Neural crest cell (in vitro differentiated cells): Measurements from ENCODE around the gene UCMA. TPM values are rescaled to one million over a fixed set of nuclear protein-coding genes. Genes with fewer than 3 reads are reported as not detected.

ENCODE experiments used
- DNase-seq: peaks from one replicate; pipeline ENCODE4 v3.0.0; 2021; ENCODE audit warnings: low read depth, mixed read lengths, low spot score
- H3K27ac Mint-ChIP-seq: one replicate; pipeline ENCODE4 v1.8.0; 2021; ENCODE audit warnings: mild to moderate bottlenecking, mixed read lengths; ENCODE audit not compliant: unreplicated experiment
- H3K27me3 Mint-ChIP-seq: 2 replicates; pipeline ENCODE4 v1.8.0; 2021; ENCODE audit warnings: low read depth, mild to moderate bottlenecking, mixed read lengths
- H3K36me3 Mint-ChIP-seq: 2 replicates; pipeline ENCODE4 v1.8.0; 2021; ENCODE audit warnings: low read depth, mild to moderate bottlenecking, mixed read lengths
- H3K4me1 Mint-ChIP-seq: 2 replicates; pipeline ENCODE4 v1.8.0; 2021; ENCODE audit warnings: mixed read lengths
- H3K4me3 Mint-ChIP-seq: one replicate; pipeline ENCODE4 v1.8.0; 2021; ENCODE audit warnings: mild to moderate bottlenecking, mixed read lengths
- H3K9me3 Mint-ChIP-seq: 2 replicates; pipeline ENCODE4 v1.8.0; 2021; ENCODE audit warnings: mixed read lengths
- CTCF ChIP-seq: fragments of 200-600 bp; sonication (generic); conservative IDR thresholded peaks from 2 replicates; pipeline ENCODE4 v1.5.0; 2021; ENCODE audit warnings: antibody characterized with exemption, mild to moderate bottlenecking
- total RNA-seq: library from RNA; stranded (reverse); gene quantifications from 2 replicates; pipeline ENCODE4 v1.2.1, GENCODE V29; 2021

UCMA gene
- total RNA-seq, 1 donor from 2014 or later: not detected

- H3K27me3 Mint-ChIP-seq: no peaks in the 10 kb centered on the region
- H3K27ac Mint-ChIP-seq: no peak overlapping the region
- H3K4me1 Mint-ChIP-seq: no peaks in the 10 kb centered on the region
- no peak overlapping the region for H3K4me3 Mint-ChIP-seq
- no peak for TF ChIP-seq CTCF
- no peaks in the 10 kb centered on the region for H3K36me3 Mint-ChIP-seq
- no peak for DNase-seq
- no peaks in the 10 kb centered on the region for H3K9me3 Mint-ChIP-seq
These were observed 39.2 kb downstream of the UCMA start for GRCh38 chr10:13195016-13195415.

- Mint-ChIP-seq H3K27ac (no peak overlapping the region), H3K27me3 (no peaks in the 10 kb centered on the region), H3K4me3 (no peak overlapping the region), H3K36me3 (no peaks in the 10 kb centered on the region), H3K9me3 (no peaks in the 10 kb centered on the region), H3K4me1 (no peaks in the 10 kb centered on the region)
- no peak for DNase-seq
- TF ChIP-seq CTCF: no peak
These were observed 40.5 kb downstream of the UCMA start for GRCh38 chr10:13193637-13194036.

GRCh38 chr10:13191362-13191761, 42.8 kb downstream of the UCMA start:
- H3K27me3 Mint-ChIP-seq: no peaks in the 10 kb centered on the region
- no peak overlapping the region for H3K4me3 Mint-ChIP-seq
- no peak for TF ChIP-seq CTCF
- H3K4me1 Mint-ChIP-seq: no peaks in the 10 kb centered on the region
- no peak overlapping the region for H3K27ac Mint-ChIP-seq
- DNase-seq: no peak
- peaks cover 13% of the 10 kb centered on the region for H3K36me3 Mint-ChIP-seq
- H3K9me3 Mint-ChIP-seq: peaks cover 2% of the 10 kb centered on the region

GRCh38 chr10:13190816-13191215, 43.4 kb downstream of the UCMA start:
- no peaks in the 10 kb centered on the region for H3K27me3 Mint-ChIP-seq
- no peak overlapping the region for H3K27ac Mint-ChIP-seq
- peaks cover 2% of the 10 kb centered on the region for H3K9me3 Mint-ChIP-seq
- H3K36me3 Mint-ChIP-seq: peaks cover 19% of the 10 kb centered on the region
- no peak overlapping the region for H3K4me3 Mint-ChIP-seq
- no peaks in the 10 kb centered on the region for H3K4me1 Mint-ChIP-seq
- no peak for TF ChIP-seq CTCF
- DNase-seq: no peak

- Mint-ChIP-seq H3K36me3 (peaks cover 26% of the 10 kb centered on the region), H3K4me3 (no peak overlapping the region), H3K27ac (no peak overlapping the region), H3K4me1 (no peaks in the 10 kb centered on the region), H3K9me3 (peaks cover 2% of the 10 kb centered on the region), H3K27me3 (no peaks in the 10 kb centered on the region)
- no peak for DNase-seq
- no peak for TF ChIP-seq CTCF
These were observed 44.2 kb downstream of the UCMA start for GRCh38 chr10:13189961-13190360.

- no peak overlapping the region for H3K27ac Mint-ChIP-seq
- DNase-seq: no peak
- no peak for TF ChIP-seq CTCF
- H3K4me3 Mint-ChIP-seq: no peak overlapping the region
- no peaks in the 10 kb centered on the region for H3K27me3 Mint-ChIP-seq
- peaks cover 2% of the 10 kb centered on the region for H3K9me3 Mint-ChIP-seq
- peaks cover 30% of the 10 kb centered on the region for H3K36me3 Mint-ChIP-seq
- H3K4me1 Mint-ChIP-seq: no peaks in the 10 kb centered on the region
These were observed 45.6 kb downstream of the UCMA start for GRCh38 chr10:13188593-13188992.
